HepG2 (cell line): ENCODE measurements around the gene RBMS2.
"Not testable (repeated sequence)": the region's sequence is repeated elsewhere in the genome, so short reads cannot be mapped to it uniquely, and the experiment has no call there.

Experiments used
- EP300 ChIP-seq, 3 experiments: sonication (generic) in 1 of 3; formaldehyde crosslinking in 1 of 3; IDR thresholded peaks; 2 replicates each; pipeline versions ENCODE4 v1.5.1 to v1.6.1; 2011 to 2020; ENCODE audit warnings: low read depth in 2 of 3, low read length in 2 of 3, borderline replicate concordance in 1 of 3, improper control_type of control experiment in 1 of 3, mild to moderate bottlenecking in 1 of 3, missing genetic modification reagents in 1 of 3, moderate library complexity in 1 of 3
- PAX8 ChIP-seq: sonication (generic); formaldehyde crosslinking; IDR thresholded peaks from 2 replicates; pipeline ENCODE4 v1.8.0; 2022; ENCODE audit warnings: mild to moderate bottlenecking, missing genetic modification reagents, borderline replicate concordance
- SOX13 ChIP-seq, 3 experiments: fragments of 450-650 bp in 1 of 3; sonication (generic) in 1 of 3; formaldehyde crosslinking in 1 of 3; IDR thresholded peaks in 2 of 3; conservative IDR thresholded peaks in 1 of 3; 2 replicates each; pipeline versions ENCODE4 v1.5.0 to v1.6.1; 2016 to 2020; ENCODE audit warnings: antibody characterized with exemption in 1 of 3, mild to moderate bottlenecking in 1 of 3, missing compliant biosample characterization in 1 of 3, missing genetic modification reagents in 1 of 3, moderate library complexity in 1 of 3
- ZBTB7B ChIP-seq: sonication (generic); formaldehyde crosslinking; IDR thresholded peaks from 2 replicates; pipeline ENCODE4 v1.4.0; 2020; ENCODE audit warnings: missing genetic modification reagents
- ZNF33A ChIP-seq: sonication (generic); formaldehyde crosslinking; IDR thresholded peaks from 2 replicates; pipeline ENCODE4 v1.5.1; 2020; ENCODE audit warnings: missing genetic modification reagents, mild to moderate bottlenecking, moderate library complexity, borderline replicate concordance
- TF ChIP-seq, protein P1 (sequence below): sonication (generic); formaldehyde crosslinking; IDR thresholded peaks from 2 replicates; pipeline ENCODE4 v1.5.0; 2020; ENCODE audit warnings: mild to moderate bottlenecking, missing genetic modification reagents, moderate library complexity
- TF ChIP-seq, protein P2 (sequence below): sonication (generic); formaldehyde crosslinking; IDR thresholded peaks from 2 replicates; pipeline ENCODE4 v1.4.0; 2020; ENCODE audit warnings: mild to moderate bottlenecking, missing genetic modification reagents

DNA sequence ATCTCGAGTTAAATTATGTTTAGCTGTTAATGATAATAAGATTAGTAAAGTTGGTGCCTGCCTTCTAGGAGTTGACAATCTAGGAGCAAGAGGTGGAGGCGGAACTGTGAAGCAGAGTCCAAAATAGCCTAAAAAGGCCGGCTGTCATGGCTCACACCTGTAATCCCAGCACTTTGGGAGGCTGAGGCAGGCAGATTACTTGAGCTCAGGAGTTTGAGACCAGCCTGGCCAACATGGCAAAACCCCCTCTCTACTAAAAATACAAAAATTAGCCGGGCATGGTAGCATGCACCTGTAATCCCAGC is 7.7 kb upstream of the RBMS2 start:
- TF ChIP-seq, protein P1, sequence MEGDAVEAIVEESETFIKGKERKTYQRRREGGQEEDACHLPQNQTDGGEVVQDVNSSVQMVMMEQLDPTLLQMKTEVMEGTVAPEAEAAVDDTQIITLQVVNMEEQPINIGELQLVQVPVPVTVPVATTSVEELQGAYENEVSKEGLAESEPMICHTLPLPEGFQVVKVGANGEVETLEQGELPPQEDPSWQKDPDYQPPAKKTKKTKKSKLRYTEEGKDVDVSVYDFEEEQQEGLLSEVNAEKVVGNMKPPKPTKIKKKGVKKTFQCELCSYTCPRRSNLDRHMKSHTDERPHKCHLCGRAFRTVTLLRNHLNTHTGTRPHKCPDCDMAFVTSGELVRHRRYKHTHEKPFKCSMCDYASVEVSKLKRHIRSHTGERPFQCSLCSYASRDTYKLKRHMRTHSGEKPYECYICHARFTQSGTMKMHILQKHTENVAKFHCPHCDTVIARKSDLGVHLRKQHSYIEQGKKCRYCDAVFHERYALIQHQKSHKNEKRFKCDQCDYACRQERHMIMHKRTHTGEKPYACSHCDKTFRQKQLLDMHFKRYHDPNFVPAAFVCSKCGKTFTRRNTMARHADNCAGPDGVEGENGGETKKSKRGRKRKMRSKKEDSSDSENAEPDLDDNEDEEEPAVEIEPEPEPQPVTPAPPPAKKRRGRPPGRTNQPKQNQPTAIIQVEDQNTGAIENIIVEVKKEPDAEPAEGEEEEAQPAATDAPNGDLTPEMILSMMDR = not testable (repeated sequence)
- TF ChIP-seq EP300 (IDR thresholded peaks at IDR 0.05; ENCODE audit: low read depth in 2 of 2, low read length in 2 of 2); EP300 (CRISPR knock-in tag; IDR thresholded peaks at IDR 0.05; ENCODE audit: borderline replicate concordance); PAX8 (CRISPR knock-in tag); ZNF33A; ZBTB7B (CRISPR knock-in tag); SOX13 (IDR thresholded peaks at IDR 0.05); SOX13 (CRISPR knock-in tag; conservative IDR thresholded peaks at IDR 0.05 in 1 of 2, IDR thresholded peaks at IDR 0.05 in 1 of 2): not testable (repeated sequence)
- TF ChIP-seq, protein P2, sequence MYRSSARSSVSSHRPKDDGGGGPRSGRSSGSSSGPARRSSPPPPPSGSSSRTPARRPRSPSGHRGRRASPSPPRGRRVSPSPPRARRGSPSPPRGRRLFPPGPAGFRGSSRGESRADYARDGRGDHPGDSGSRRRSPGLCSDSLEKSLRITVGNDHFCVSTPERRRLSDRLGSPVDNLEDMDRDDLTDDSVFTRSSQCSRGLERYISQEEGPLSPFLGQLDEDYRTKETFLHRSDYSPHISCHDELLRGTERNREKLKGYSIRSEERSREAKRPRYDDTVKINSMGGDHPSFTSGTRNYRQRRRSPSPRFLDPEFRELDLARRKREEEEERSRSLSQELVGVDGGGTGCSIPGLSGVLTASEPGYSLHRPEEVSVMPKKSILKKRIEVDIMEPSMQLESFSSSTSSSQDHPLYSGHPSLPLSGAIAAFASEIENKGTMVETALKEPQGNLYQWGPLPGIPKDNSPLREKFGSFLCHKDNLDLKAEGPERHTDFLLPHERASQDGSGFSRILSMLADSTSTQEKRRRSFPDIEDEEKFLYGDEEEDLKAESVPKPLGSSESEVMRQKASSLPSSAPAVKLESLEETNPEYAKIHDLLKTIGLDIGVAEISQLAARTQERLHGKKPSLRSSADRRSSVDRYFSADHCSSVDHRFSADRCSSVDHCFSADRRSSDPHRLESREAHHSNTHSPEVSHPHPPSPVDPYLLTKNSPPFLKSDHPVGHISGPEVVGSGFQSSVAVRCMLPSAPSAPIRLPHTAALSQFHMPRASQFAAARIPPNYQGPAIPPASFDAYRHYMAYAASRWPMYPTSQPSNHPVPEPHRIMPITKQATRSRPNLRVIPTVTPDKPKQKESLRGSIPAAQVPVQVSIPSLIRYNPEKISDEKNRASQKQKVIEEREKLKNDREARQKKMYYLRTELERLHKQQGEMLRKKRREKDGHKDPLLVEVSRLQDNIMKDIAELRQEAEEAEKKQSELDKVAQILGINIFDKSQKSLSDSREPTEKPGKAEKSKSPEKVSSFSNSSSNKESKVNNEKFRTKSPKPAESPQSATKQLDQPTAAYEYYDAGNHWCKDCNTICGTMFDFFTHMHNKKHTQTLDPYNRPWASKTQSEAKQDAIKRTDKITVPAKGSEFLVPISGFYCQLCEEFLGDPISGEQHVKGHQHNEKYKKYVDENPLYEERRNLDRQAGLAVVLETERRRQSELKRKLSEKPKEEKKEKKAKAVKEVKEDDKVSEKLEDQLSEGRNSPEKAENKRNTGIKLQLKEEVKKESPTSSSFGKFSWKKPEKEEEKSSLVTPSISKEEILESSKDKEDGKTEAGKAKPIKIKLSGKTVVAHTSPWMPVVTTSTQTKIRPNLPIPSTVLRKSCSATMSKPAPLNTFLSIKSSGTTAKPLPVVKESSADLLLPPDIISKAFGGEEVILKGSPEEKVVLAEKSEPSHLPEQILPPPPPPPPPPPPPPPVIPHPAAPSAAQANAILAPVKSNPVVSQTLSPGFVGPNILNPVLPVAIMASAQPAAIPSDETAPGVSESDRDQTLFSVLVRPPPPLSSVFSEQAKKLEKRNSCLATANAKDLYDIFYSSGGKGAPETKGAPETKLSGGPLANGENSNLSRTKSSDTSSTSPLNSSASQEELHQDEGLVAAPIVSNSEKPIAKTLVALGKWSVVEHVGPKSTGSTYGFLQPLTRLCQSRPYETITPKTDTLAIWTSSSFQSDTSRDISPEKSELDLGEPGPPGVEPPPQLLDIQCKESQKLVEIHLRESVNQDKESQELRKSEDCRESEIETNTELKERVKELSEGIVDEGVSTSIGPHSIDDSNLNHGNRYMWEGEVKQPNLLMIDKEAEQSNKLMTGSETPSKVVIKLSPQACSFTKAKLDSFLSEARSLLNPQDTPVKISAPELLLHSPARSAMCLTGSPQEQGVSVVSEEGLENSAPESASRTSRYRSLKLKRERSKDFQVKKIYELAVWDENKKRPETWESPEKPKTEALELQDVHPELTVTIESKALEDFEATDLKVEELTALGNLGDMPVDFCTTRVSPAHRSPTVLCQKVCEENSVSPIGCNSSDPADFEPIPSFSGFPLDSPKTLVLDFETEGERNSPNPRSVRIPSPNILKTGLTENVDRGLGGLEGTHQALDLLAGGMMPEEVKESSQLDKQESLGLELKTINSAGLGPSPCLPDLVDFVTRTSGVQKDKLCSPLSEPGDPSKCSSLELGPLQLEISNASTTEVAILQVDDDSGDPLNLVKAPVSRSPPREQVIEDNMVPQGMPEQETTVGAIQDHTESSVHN (CRISPR knock-in tag) = not testable (repeated sequence)
